ENCODE results near the gene ALG5. TPM values are rescaled to one million over a fixed set of nuclear protein-coding genes. Genes with fewer than 3 reads are reported as not detected.

The ALG5 gene
- total and polyA plus RNA-seq, 3 donors from 2014 or later: 16.8 to 27.1 (median 18.0) TPM

DNA sequence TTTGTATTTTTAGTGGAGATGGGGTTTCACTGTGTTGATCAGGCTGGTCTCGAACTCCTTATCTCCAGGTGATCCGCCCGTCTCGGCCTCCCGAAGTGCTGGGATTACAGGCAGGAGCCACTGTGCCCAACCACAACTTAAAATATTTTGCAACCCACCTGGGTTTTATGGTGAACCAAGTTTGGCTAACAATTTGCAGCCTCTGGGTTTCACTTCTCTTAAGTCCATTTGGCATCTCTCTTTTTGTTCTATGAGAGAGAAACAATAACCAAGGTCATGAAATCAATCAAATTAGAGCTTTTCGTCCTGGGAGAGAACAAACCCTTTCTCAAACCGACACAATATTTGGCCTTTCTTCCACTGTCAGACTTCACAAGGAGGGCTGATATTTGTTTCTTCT, 73.5 kb downstream of the ALG5 start:
- no peak for DNase-seq
- no peak for TF ChIP-seq POLR2A (IDR thresholded peaks at IDR 0.05)
- TF ChIP-seq, protein P1, sequence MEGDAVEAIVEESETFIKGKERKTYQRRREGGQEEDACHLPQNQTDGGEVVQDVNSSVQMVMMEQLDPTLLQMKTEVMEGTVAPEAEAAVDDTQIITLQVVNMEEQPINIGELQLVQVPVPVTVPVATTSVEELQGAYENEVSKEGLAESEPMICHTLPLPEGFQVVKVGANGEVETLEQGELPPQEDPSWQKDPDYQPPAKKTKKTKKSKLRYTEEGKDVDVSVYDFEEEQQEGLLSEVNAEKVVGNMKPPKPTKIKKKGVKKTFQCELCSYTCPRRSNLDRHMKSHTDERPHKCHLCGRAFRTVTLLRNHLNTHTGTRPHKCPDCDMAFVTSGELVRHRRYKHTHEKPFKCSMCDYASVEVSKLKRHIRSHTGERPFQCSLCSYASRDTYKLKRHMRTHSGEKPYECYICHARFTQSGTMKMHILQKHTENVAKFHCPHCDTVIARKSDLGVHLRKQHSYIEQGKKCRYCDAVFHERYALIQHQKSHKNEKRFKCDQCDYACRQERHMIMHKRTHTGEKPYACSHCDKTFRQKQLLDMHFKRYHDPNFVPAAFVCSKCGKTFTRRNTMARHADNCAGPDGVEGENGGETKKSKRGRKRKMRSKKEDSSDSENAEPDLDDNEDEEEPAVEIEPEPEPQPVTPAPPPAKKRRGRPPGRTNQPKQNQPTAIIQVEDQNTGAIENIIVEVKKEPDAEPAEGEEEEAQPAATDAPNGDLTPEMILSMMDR (IDR thresholded peaks at IDR 0.05): no peak
- intact Hi-C loops (cut with DNase I; ENCODE audit: low total_unique reads): no loop called here
- no peaks in the 10 kb centered on the region for H3K4me1 ChIP-seq
- WGBS, 2 donors: 63 to 74% methylated on average over 7 of the region's 7 CpGs
- no peaks in the 10 kb centered on the region for H3K36me3 ChIP-seq (ENCODE audit: low read depth, missing control alignments)
- no peaks in the 10 kb centered on the region for H3K27me3 ChIP-seq
- H3K9me3 ChIP-seq: no peaks in the 10 kb centered on the region
- no peak overlapping the region for H3K4me3 ChIP-seq
- H3K27ac ChIP-seq: no peak overlapping the region

DNA sequence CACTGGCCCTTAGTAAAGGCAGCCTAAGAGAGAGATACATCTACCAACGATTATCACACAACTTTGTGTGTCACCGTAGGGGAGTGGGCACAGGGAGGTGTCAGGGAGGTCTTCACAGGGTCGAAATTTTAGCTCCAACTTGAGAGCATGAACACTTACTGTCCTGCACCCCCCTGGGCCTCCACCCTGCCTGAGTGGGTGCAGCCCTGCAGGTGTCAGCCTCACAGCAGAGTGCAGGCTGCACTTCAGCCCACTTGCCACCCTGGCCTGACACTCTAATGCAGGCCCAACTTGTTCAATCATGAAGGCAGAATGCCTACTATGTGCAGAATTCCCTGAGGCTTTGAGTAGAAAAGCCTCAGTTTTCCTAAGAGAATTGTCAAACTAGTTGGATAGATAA, 75.1 kb downstream of the ALG5 start:
- H3K4me1 ChIP-seq: no peaks in the 10 kb centered on the region
- 81 to 82% methylated on average over 3 of the region's 3 CpGs for WGBS, 2 donors
- intact Hi-C loops (cut with DNase I; ENCODE audit: low total_unique reads): no loop called here
- DNase-seq: no peak
- no peaks in the 10 kb centered on the region for H3K27me3 ChIP-seq
- no peaks in the 10 kb centered on the region for H3K9me3 ChIP-seq
- TF ChIP-seq POLR2A (IDR thresholded peaks at IDR 0.05): no peak
- no peak overlapping the region for H3K4me3 ChIP-seq
- no peak overlapping the region for H3K27ac ChIP-seq
- H3K36me3 ChIP-seq (ENCODE audit: low read depth, missing control alignments): no peaks in the 10 kb centered on the region

DNA sequence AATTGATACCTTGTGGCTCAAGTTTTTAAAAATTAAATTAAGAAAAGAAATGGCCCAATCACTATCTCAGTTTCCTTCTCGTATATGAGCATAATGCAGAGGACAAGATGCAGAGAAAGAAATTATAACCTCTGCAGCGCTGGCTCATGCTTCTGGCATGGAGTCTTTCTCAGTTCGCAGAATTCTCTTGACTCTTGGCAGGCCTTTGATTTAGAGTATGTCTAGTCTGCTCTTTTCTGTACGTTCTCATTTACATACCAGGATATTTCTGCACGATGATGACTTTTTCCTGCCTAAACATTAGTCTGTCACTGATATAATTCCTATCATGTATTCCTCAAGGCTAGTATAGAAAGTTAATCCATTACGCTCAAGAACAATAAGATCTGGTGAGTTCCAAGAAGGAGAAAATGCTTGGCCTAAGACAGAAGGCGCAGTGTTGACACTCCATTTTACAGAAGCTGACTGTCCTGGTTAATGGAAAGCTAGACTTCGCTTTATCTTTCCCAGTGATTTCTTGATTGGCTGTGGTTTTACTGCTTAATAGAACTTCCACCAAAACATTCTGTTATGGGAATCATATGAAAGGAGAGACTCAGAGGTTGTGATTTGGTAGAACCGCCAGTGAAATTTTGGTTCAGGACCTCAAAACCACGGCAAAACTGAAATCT, 77.4 kb downstream of the ALG5 start:
- Histone ChIP-seq H3K27me3 (no peaks in the 10 kb centered on the region), H3K27ac (no peak overlapping the region), H3K4me3 (no peak overlapping the region), H3K4me1 (no peaks in the 10 kb centered on the region), H3K36me3 (ENCODE audit: low read depth, missing control alignments) (no peaks in the 10 kb centered on the region), H3K9me3 (no peaks in the 10 kb centered on the region)
- TF ChIP-seq, protein P1 (IDR thresholded peaks at IDR 0.05): no peak
- TF ChIP-seq POLR2A (IDR thresholded peaks at IDR 0.05): no peak
- 64 to 65% methylated on average over 10 of the region's 10 CpGs for WGBS, 2 donors
- DNase-seq: no peak
- intact Hi-C loops (cut with DNase I; ENCODE audit: low total_unique reads): no loop called here

DNA sequence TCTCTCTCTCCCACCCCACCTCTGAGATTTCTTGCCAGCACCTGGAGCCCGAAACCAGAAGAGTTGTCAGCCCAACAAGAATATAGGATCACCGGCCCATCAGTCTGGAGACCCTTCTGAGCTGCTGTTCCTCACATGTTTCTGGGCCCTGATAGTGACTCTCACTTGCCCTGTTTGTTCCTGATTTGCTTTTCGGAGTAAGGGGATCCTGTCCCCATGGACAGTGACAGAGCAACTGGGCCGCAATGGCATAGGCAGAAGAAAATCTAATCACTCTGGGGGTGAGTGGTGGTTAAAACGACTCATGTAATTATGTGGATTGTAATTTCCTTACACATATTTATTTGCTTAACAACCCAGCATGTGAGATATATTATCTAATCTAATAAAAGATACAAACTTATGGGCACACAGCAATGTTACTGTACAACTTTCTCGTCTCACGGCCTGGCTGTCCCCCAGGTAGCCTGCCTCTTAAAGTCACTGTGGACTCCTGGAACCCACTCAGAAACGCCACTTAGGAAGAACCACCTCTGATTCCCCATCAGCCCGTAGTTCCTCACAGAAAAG, 78.4 kb downstream of the ALG5 start:
- Histone ChIP-seq H3K4me3 (peak overlapping the region; percentile 60 to 67), H3K4me1 (no peaks in the 10 kb centered on the region), H3K27me3 (no peaks in the 10 kb centered on the region), H3K9me3 (no peaks in the 10 kb centered on the region), H3K36me3 (ENCODE audit: low read depth, missing control alignments) (no peaks in the 10 kb centered on the region), H3K27ac (peak overlapping the region; percentile 35 to 68)
- no peak for DNase-seq
- intact Hi-C loops (cut with DNase I; ENCODE audit: low total_unique reads): no loop called here
- 33 to 37% methylated on average over 9 of the region's 9 CpGs for WGBS, 2 donors
- TF ChIP-seq, protein P1 (IDR thresholded peaks at IDR 0.05): no peak
- TF ChIP-seq POLR2A (IDR thresholded peaks at IDR 0.05): no peak

DNA sequence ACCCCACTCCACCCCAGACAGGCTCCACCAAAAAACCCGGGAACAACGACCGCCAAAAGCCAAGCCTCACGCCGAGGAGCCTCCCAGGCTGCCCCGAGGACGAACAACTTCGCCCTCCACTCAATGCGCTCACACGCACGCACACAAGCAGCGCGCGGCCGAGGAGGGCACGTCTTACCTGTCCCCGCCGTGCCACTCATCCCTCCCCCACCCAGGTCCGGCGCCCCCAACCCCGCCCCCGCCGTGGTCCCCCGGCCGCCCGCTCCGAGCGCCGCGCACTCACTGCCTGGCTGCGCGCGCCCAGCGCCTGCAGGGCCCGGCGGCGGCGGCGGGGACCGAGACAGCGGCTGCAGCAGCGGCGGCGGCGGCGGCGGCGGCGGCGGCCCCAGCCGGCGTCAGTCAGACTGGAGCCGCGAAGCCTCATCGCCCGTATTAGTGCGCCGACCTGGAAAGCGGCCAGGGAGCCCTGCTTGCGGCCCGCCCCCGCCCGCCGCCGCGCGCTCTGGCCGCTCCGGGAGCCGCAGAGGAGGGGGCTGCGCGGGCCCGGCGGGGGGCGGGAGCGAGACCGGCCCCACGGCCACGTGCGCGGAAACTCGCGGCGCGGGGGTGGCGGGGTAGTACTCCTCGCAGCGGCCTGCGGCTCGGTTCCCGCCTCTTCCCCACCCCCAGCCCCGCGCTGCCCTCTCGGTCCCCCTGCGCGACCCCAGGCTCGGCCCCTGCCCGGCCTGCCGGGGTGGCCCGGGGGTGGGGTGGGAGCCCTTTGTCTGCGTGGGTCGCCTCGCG, 79.1 kb downstream of the ALG5 start, which contains the start of gene SMAD9:
TSS of gene SMAD9 (minus strand) at position 406 of the 783 bp plus-strand sequence. CDS start 40,549 bp downstream, outside the sequence.
- Histone ChIP-seq H3K4me3 (peak within 1 kb of the TSS; percentile 67 to 73), H3K36me3 (ENCODE audit: low read depth, missing control alignments) (no peaks in the 10 kb centered on the region), H3K4me1 (no peaks in the 10 kb centered on the region), H3K27me3 (no peaks in the 10 kb centered on the region), H3K9me3 (no peaks in the 10 kb centered on the region), H3K27ac (peak within 1 kb of the TSS; percentile 55 to 68)
- TF ChIP-seq, protein P1 (IDR thresholded peaks at IDR 0.05): no peak
- TF ChIP-seq POLR2A (IDR thresholded peaks at IDR 0.05): no peak
- intact Hi-C loops (cut with DNase I; ENCODE audit: low total_unique reads): no loop called here
- DNase-seq: peak; percentile 86
- WGBS, 2 donors: 1 to 3% methylated on average over 16 to 47 of the region's 104 CpGs
